ENCODE results near the gene DDX39B.

DDX39B gene

GRCh38 chr6:31531771-31532643, 9.8 kb downstream of the DDX39B start:
- in situ Hi-C loops (cut with HindIII; ENCODE audit: low sequenced_read_pairs): no loop called here
- no peak for TF ChIP-seq CTCF (IDR thresholded peaks at IDR 0.05; ENCODE audit: low read depth, low read length, missing control alignments)
- no peak overlapping the region for H3K4me3 ChIP-seq (ENCODE audit: low read depth, low read length)
- DNase-seq (ENCODE audit: low read depth): no peak

- in situ Hi-C loops (cut with HindIII; ENCODE audit: low sequenced_read_pairs): no loop called here
- no peak overlapping the region for H3K4me3 ChIP-seq (ENCODE audit: low read depth, low read length)
- DNase-seq (ENCODE audit: low read depth): no peak
- TF ChIP-seq CTCF (IDR thresholded peaks at IDR 0.05; ENCODE audit: low read depth, low read length, missing control alignments): no peak
These were observed 10.6 kb downstream of the DDX39B start for GRCh38 chr6:31531162-31531561.

- no peak for TF ChIP-seq CTCF (IDR thresholded peaks at IDR 0.05; ENCODE audit: low read depth, low read length, missing control alignments)
- in situ Hi-C loops (cut with HindIII; ENCODE audit: low sequenced_read_pairs): no loop called here
- DNase-seq (ENCODE audit: low read depth): no peak
- no peak overlapping the region for H3K4me3 ChIP-seq (ENCODE audit: low read depth, low read length)
These were observed 11.1 kb downstream of the DDX39B start for GRCh38 chr6:31530659-31531058.

- no peak for TF ChIP-seq CTCF (IDR thresholded peaks at IDR 0.05; ENCODE audit: low read depth, low read length, missing control alignments)
- DNase-seq (ENCODE audit: low read depth): no peak
- H3K4me3 ChIP-seq (ENCODE audit: low read depth, low read length): no peak overlapping the region
- in situ Hi-C loops (cut with HindIII; ENCODE audit: low sequenced_read_pairs): no loop called here
These were observed 12.3 kb downstream of the DDX39B start for GRCh38 chr6:31529329-31530150.

- DNase-seq (ENCODE audit: low read depth): no peak
- no peak for TF ChIP-seq CTCF (IDR thresholded peaks at IDR 0.05; ENCODE audit: low read depth, low read length, missing control alignments)
- in situ Hi-C loops (cut with HindIII; ENCODE audit: low sequenced_read_pairs): no loop called here
- H3K4me3 ChIP-seq (ENCODE audit: low read depth, low read length): no peak within 1 kb of the TSS
These were observed 12.9 kb downstream of the DDX39B start, which contains the start of gene MCCD1 for GRCh38 chr6:31528821-31529328. Gene MCCD1 (plus strand): TSS chr6:31528962. CDS start chr6:31529015, 53 bp downstream.

- TF ChIP-seq CTCF (IDR thresholded peaks at IDR 0.05; ENCODE audit: low read depth, low read length, missing control alignments): no peak
- H3K4me3 ChIP-seq (ENCODE audit: low read depth, low read length): no peak overlapping the region
- in situ Hi-C loops (cut with HindIII; ENCODE audit: low sequenced_read_pairs): no loop called here
- no peak for DNase-seq (ENCODE audit: low read depth)
These were observed 13.5 kb downstream of the DDX39B start for GRCh38 chr6:31528307-31528777.
